Activated CD8-positive, alpha-beta memory T cell treated with anti-CD3 and anti-CD28 coated beads for 48 hours (primary cell): ENCODE measurements around the gene MTHFD1.

Experiments
- DNase-seq, 3 experiments: peaks; one replicate each; pipeline ENCODE4 v3.0.0-alpha.2; 2020; ENCODE audit warnings: low read depth in 2 of 3, low spot score in 2 of 3

MTHFD1 gene

DNA sequence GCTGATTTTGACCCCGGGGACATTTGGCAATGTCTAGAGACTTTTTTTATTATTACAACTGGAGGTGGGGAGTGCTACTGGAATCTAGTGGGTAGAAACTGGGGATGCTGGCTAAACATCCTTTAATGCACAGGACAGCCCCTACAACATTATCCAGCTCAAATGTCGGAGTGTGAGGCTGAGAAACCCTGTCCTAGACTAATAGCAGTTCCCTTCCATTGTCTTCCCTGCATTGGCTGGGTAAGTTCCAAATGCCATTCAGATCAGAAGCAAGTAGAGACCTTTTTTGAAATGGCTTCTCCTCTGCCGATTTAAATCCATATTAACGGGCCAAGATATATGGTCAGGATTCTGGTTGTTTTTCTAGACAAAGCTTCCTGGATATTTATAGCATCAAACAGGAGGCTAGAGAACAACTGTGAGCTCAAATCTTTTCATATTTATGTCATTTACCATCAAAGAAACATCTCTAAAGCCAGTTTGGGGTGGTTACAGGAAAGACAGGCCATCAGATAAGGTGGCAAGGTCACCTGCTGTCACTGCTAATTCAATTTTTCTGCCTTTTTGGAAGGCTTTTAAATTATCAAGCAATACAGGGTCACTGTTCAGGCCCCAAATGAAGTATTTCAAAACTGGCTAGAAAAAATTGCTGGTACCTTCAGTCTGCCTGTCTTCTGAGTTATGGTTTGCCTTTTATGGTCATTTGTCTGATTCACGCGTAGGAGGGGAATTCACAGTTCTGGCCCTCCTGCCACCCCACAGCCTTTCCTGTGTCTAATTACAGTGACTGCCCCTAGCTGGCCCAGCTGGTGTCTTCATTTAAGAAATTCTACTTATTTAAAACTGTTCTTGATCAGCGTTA, 57.1 kb downstream of the MTHFD1 start:
- DNase-seq: no peak

DNA sequence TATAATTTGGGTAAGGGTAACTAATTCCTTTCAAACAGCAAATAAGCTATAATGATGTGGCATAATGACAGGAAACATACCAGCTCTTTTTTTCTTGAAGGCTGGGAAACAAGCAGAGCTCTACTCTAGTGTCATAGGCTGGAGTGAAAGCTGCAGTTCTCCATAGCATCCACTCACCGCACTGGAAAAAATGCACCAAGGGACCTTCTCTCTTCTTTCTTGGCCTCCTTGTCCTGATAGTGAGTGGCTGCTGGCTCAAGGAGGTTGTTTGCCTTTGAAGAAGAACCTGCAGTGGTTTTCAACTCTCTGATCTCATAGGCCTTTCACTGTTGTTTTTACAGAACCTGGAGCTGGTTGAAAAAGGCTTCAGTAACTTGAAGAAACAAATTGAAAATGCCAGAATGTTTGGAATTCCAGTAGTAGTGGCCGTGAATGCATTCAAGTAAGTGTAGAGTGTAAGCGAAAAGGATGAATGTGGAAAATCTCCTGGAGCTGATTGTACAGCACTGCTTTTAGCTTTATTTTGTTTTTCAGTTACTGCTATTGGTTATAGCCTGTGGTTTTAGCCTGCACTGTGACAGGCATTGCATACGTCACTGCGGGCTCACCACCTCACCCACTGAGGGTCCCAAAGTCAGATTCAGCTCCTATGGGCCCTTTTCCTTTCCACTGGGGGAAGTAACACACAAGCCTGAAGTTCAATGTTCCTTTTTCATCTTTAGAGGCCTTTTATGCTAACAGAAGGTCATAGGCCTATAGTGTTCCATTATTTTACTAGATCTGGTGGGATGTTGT, 59.9 kb downstream of the MTHFD1 start:
- no peak for DNase-seq

DNA sequence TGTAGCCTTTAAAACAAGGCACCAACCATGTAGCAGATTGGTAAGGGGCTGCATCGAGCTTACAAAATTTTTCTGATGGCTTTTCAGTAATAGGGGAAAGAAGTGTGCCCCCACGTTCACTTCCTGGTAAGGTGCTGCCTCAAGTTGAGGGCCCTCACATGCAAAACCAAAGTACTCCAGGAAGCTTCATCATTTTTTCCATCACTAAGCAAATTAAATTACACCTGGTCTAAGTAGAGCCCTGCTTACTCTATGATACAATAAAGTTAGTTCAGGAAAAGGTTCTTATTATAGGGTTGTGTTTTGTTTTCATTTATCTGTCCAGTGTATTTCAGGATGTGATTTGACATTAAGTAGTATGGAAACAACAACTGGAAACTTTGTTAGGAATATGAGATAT, 62.1 kb downstream of the MTHFD1 start:
- no peak for DNase-seq

DNA sequence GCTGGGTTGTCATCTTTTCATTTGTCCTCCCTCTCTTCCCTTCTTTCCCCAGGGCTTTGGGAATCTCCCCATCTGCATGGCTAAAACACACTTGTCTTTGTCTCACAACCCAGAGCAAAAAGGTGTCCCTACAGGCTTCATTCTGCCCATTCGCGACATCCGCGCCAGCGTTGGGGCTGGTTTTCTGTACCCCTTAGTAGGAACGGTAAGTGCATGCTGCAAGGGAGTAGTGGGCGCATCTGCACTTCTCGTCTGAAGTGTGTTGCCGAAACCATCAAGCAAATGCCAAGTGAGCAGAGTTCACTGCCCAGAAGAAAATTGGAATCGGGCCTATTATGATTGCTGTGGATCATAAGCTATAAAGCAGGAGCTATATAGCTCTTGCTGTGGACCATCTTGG, 66.5 kb downstream of the MTHFD1 start:
- no peak for DNase-seq

DNA sequence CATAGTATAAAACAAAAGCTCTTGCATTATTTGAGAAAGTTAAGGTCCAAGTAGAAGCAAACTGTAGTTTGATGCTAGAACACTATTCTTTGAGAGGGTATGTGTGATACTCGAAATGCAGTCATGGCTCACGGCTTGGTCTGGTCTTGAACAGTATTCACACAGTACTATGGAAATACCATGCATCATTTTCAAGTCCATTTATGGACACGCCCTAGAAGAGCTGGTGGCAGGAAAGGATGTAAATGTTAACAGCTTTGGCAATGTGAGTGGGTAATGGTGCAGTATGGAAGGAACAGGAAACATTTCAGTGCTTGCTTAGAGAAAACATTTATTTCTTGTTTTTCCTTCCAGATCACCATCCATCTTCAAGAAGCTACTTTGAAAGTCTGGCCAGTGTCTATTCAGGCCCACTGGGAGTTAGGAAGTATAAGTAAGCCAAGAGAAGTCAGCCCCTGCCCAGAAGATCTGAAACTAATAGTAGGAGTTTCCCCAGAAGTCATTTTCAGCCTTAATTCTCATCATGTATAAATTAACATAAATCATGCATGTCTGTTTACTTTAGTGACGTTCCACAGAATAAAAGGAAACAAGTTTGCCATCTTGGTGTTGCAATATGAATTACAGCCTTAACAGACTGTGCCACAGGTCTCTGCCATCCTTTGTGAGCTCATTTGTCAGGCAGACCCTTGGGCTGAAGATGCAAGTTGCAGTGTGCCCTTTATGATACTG, 71.4 kb downstream of the MTHFD1 start:
- DNase-seq: no peak

GRCh38 chr14:64461221-64461620, 73.1 kb downstream of the MTHFD1 start:
- DNase-seq: no peak

DNA sequence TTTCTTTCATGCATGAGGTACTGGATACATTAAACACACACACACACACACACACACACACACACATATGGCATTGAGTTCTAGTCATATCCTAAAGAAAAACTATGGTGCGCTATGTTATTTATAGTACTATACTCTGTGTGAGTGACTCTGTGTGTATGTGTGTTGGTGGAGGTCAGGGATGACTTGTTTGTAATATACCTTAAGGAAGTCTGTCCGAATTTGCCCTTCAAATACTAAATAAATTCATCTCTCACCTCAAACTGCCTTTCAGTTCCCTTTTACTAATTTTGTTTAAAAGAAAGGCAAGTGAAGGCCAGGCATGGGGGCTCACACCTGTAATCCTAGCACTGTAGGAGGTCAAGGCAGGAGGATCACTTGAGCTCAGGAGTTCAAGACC, 75.0 kb downstream of the MTHFD1 start:
- DNase-seq: no peak

GRCh38 chr14:64463873-64464272, 75.7 kb downstream of the MTHFD1 start:
- no peak for DNase-seq

GRCh38 chr14:64464651-64465050, 76.5 kb downstream of the MTHFD1 start:
- no peak for DNase-seq

GRCh38 chr14:64465191-64465822, 77.2 kb downstream of the MTHFD1 start, which contains the start of gene AKAP5:
TSS of gene AKAP5 (plus strand) at chr14:64465499. CDS start at chr14:64468395, 2,896 bp downstream.
- peak; percentile 17 to 36 (median 25) for DNase-seq

DNA sequence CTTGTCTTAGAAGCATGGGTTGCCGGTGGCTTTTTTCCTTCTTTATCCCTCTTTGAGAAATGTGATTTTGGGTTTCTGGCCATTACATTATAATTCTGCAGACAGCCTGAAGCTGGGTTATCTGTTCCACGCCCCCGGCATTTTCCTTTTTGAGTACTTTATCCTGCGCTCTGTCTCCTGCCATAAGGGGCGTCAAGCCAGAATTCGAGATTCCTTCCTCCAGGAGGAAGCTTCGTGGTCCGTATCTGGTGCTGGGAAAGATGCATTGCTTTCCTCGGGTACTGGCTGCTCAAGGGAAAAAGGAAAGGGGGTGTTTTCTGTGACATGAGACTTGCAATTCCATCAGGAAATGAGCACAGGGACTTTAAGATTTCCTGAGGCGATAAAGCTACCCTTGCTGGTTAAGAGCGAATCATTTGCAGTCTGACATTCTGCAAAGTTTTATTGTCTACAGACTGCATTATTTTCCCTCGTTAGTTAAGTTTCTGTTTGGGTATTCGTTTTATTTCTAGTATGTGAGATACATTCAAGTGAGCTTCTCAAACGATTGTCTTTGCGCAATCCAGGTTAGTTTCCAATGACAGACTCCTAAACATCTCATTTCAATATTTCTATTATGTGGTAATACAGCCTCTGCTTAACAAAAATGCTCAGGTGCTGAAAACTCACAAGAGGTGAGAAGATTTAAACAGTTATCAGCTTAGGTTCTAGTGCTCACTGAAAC, 77.8 kb downstream of the MTHFD1 start:
- no peak for DNase-seq

DNA sequence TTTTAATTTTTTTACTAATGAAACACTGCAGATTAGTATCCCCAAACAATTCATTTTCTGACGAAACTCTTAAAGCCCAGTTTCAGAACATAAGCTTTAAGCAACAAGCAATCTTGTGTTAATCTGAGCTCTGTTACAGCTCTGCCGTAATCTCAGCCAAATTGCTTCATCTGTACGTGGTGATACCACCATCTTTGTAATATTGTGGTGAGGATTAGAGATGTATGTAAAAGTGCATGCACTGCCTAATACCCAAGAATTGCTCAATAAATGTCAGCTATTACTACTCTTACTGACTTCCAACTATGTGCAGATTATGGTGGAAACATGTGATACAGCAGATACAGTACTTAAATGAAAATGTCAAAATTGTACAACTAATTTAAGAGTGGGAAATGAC, 78.9 kb downstream of the MTHFD1 start:
- DNase-seq: no peak

DNA sequence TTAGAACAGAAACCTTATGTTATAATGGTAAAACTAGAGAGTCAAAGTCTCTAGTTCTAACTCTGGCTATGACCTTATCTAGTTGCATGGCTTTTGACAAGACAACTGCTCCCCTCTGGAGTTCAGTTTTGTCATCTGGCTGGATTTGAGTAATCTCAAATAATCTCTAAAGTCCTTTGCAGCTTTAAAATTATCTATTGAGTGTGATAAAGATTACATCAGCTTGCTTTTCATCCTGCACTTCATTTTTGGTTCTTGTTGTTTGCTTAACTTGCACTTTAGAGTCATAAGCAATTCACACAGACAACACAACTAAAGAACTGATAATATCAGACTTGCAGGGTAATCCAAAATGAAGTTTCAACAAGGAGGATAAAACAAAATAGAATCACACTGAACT, 79.4 kb downstream of the MTHFD1 start:
- no peak for DNase-seq

GRCh38 chr14:64468451-64468850, 80.3 kb downstream of the MTHFD1 start:
- no peak for DNase-seq

DNA sequence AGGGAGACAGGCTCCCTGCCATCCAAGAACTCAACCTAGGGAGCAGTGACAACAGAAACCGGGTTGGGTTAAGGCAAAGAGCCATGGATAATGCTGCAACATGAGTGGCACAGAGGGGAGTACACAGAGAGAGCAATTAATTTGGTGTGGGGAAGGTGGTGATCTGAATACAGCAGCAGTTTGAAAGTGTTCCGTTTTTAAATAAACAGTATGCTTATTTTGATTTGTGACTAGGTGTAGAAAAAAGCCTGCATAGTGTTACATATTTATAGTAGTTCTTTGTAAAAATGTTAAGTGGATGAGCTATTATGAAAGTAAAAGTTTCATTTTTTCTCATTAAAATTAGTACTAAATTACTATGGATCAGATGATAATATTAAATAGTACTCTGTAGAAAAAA, 85.9 kb downstream of the MTHFD1 start:
- no peak for DNase-seq

- no peak for DNase-seq
Observed at GRCh38 chr14:64474698-64475097, 86.5 kb downstream of the MTHFD1 start.

- no peak for DNase-seq
Observed at GRCh38 chr14:64475585-64476273, 87.6 kb downstream of the MTHFD1 start.

DNA sequence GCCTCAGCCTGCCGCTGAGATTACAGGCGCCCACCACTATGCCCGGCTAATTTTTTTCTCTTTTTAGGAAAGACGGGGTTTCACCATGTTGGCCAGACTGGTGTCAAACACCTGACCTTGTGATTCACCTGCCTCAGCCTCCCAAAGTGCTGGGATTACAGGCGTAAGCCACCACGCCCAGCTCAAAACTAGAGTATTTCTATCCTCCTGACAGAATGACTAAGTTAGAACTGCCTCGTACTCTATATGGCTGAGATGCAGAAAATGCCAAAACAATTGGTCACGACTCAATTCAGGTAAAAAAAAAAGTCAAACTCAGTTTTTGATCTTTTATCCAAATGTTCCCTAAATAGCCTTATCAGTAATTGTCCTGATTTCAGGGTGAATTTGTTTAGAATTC, 88.3 kb downstream of the MTHFD1 start:
- DNase-seq: no peak

DNA sequence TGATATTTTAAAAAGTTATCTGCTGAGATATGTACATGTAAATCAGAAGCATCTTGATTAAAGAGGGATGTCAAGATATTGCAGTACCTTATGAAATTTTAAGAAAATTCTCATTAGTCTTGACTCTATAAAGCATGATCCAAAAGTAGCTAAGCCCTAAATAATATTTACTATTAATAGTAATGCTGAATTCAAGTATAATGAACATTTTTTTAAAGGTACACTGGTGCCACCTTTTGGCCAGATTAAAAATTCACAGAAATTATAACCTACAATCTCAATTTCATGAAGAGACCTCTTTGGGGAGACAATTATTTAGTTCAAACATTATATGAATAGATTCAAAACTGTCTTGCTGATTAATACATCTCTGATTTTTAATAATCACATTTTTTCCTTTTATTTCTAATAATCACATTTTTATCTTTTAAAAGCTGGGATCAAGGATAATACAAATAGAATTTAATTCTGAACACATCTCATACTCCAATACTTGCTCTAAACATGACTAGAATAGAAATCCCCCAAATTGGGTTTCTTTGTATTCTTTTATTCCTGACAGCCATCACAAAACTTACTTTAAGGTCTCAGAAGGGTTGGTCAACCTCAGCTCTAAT, 90.6 kb downstream of the MTHFD1 start:
- DNase-seq: no peak
